Neural cell (in vitro differentiated cells): Measurements from ENCODE around the gene WDR44. TPM values are rescaled to one million over a fixed set of nuclear protein-coding genes. Genes with fewer than 3 reads are reported as not detected.

Source experiments
- H2AFZ ChIP-seq: fragments of 200-600, 300-800 bp; sonication (generic), shearing (Covaris generic); 2 replicates; pipeline ENCODE4 v1.6.0; 2014; ENCODE audit warnings: low read depth, mild to moderate bottlenecking, antibody characterized with exemption, low read length, moderate library complexity
- H3F3A ChIP-seq: fragments of 200-600 bp; shearing (Covaris generic); 2 replicates; pipeline ENCODE4 v1.6.1; 2016; ENCODE audit warnings: mild to moderate bottlenecking, moderate library complexity, mixed read lengths, antibody characterized with exemption, low read length; ENCODE audit not compliant: insufficient read depth, poor library complexity, severe bottlenecking
- H3K27ac ChIP-seq: fragments of 200-600, 300-800 bp; sonication (generic), shearing (Covaris generic); 2 replicates; pipeline ENCODE4 v1.5.1; 2014; ENCODE audit warnings: mild to moderate bottlenecking, low read length, moderate library complexity
- H3K27me3 ChIP-seq: fragments of 300-800, 200-600 bp; sonication (generic), shearing (Covaris generic); 2 replicates; pipeline ENCODE4 v1.6.0; 2014; ENCODE audit warnings: mild to moderate bottlenecking, low read depth, low read length, moderate library complexity; ENCODE audit not compliant: insufficient read depth
- H3K36me3 ChIP-seq: fragments of 300-800, 200-600 bp; sonication (generic), shearing (Covaris generic); 2 replicates; pipeline ENCODE4 v1.5.1; 2014; ENCODE audit warnings: mild to moderate bottlenecking, antibody characterized with exemption, low read length, moderate library complexity; ENCODE audit not compliant: insufficient read depth
- H3K4me2 ChIP-seq: fragments of 300-800, 200-600 bp; sonication (generic), shearing (Covaris generic); 2 replicates; pipeline ENCODE4 v1.6.0; 2014; ENCODE audit warnings: mild to moderate bottlenecking, low read length
- H3K4me3 ChIP-seq: fragments of 300-800, 200-600 bp; sonication (generic), shearing (Covaris generic); 2 replicates; pipeline ENCODE4 v1.5.1; 2014; ENCODE audit warnings: mild to moderate bottlenecking, low read length, moderate library complexity
- H3K79me2 ChIP-seq: fragments of 200-600 bp; shearing (Covaris generic); replicated peaks from 2 replicates; pipeline ENCODE4 v1.6.0; 2014; ENCODE audit warnings: mild to moderate bottlenecking, low read length, moderate library complexity; ENCODE audit not compliant: insufficient read depth
- H3K9ac ChIP-seq: fragments of 300-800, 200-600 bp; sonication (generic), shearing (Covaris generic); 2 replicates; pipeline ENCODE4 v1.6.1; 2016; ENCODE audit warnings: mild to moderate bottlenecking, low read length, mixed read lengths
- H3K9me2 ChIP-seq: fragments of 200-600 bp; shearing (Covaris generic); 2 replicates; pipeline ENCODE4 v1.6.1; 2016; ENCODE audit warnings: mild to moderate bottlenecking, low read length, mixed read lengths; ENCODE audit not compliant: insufficient read depth
- H3K9me3 ChIP-seq: fragments of 200-600, 300-800 bp; sonication (generic), shearing (Covaris generic); 2 replicates; pipeline ENCODE4 v1.6.1; 2016; ENCODE audit warnings: mild to moderate bottlenecking, mixed run types, low read length, moderate library complexity, mixed read lengths
- H4K20me1 ChIP-seq: fragments of 200-600 bp; shearing (Covaris generic); 2 replicates; pipeline ENCODE4 v1.6.1; 2016; ENCODE audit warnings: mild to moderate bottlenecking, mixed run types; ENCODE audit not compliant: insufficient read depth
- EP300 ChIP-seq: fragments of 450-650 bp; conservative IDR thresholded peaks from 2 replicates; pipeline ENCODE4 v1.6.1; 2014; ENCODE audit warnings: antibody characterized with exemption, mild to moderate bottlenecking, moderate library complexity; ENCODE audit not compliant: poor library complexity, severe bottlenecking
- MXI1 ChIP-seq: fragments of 450-650 bp; conservative IDR thresholded peaks from 2 replicates; pipeline ENCODE4 v1.6.1; 2014; ENCODE audit warnings: antibody characterized with exemption, mild to moderate bottlenecking; ENCODE audit not compliant: poor library complexity, severe bottlenecking
- POLR2AphosphoS5 ChIP-seq: IDR thresholded peaks from 2 replicates; pipeline ENCODE4 v1.6.1; 2012
- RAD21 ChIP-seq: fragments of 450-650 bp; conservative IDR thresholded peaks from 2 replicates; pipeline ENCODE4 v1.6.1; 2014; ENCODE audit warnings: antibody characterized with exemption, mild to moderate bottlenecking, moderate library complexity
- SMC3 ChIP-seq: fragments of 450-650 bp; conservative IDR thresholded peaks from 2 replicates; pipeline ENCODE4 v1.6.1; 2014; ENCODE audit warnings: antibody characterized with exemption, mild to moderate bottlenecking, moderate library complexity; ENCODE audit not compliant: poor library complexity
- TAF1 ChIP-seq: IDR thresholded peaks from 2 replicates; pipeline ENCODE4 v1.6.1; 2012; ENCODE audit warnings: low read depth
- polyA plus RNA-seq: library from polyadenylated mRNA; depleted of rRNA; stranded (reverse); fragments of >200 nt; gene quantifications from 2 replicates; pipeline ENCODE4 v1.2.3, GENCODE V29; 2014
- TF ChIP-seq, protein P1 (sequence below): fragments of 450-650 bp; IDR thresholded peaks from 2 replicates; pipeline ENCODE4 v1.5.1; 2014; ENCODE audit warnings: antibody characterized with exemption, mild to moderate bottlenecking, moderate library complexity; ENCODE audit not compliant: poor library complexity, severe bottlenecking
- TF ChIP-seq, protein P2 (sequence below): IDR thresholded peaks from 2 replicates; pipeline ENCODE4 v1.6.1; 2012; ENCODE audit warnings: borderline replicate concordance

The WDR44 gene
- polyA plus RNA-seq, 1 donor from 2014 or later = 19.3 TPM

DNA sequence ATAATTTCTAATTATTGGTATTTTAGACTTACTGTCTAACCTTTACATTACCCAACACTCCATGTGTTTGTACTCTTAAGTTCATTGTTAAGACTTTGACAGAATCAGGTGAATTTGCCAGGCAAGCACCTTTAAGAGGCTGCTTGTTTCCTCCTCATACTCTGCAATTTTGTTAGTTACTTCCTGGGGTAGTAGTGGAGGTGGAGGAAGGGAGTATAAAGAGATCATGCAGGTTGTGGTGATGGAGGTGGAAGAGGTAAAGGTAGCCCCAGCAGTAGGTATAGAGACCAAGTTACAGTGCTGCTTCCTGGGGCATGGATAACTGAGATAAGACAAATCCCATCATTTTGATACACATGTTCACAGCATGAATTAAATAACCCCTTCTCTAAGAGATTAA lies 6.7 kb downstream of the WDR44 start:
- Histone ChIP-seq H3K9me2 (no peaks in the 10 kb centered on the region), H3K27ac (peak overlapping the region; percentile 69), H3K79me2 (peaks cover 25% of the 10 kb centered on the region), H3K27me3 (no peaks in the 10 kb centered on the region), H3K9me3 (no peaks in the 10 kb centered on the region), H2AFZ (no peak overlapping the region), H4K20me1 (no peaks in the 10 kb centered on the region), H3K4me2 (no peak overlapping the region), H3K4me3 (peak overlapping the region; percentile 33), H3F3A (no peaks in the 10 kb centered on the region), H3K9ac (peak overlapping the region; percentile 23), H3K36me3 (no peaks in the 10 kb centered on the region)
- no peak for TF ChIP-seq MXI1

DNA sequence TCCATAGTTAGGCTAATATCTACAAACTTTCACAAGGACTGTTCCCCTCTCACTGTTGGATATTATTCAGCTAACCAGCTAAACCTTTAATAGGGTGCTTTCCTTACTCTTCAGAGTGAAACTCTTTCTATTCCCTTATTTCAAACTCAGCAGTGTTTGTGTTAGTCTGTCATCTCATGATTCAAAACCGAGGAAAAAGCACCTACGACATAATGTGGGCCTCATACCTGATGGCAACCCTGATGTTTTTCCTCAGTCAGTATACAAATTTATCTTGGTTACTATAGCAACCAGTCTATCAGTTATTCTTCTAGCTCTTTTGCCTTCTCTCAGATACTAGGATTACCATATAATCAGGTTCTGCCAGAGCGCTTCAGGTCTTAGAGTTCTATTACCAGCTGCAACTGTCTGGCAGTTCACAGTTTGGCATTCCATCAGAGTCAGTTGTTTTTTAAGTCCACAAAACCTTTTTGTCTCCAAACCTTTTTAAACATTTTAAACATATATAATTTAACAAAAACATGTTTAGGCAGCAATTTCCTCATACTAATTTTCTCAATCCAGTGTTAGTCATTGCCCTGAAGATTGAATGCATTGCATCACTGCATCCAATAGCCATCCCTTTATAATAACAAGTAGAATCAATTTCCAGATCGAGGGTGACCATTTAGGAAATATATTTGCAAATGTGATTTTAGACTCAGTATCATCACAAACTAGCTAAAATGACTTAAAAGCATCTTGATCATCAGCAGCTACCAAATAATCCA lies 7.4 kb downstream of the WDR44 start:
- H3K9me2 ChIP-seq = no peaks in the 10 kb centered on the region
- H3K27me3 ChIP-seq = no peaks in the 10 kb centered on the region
- TF ChIP-seq POLR2AphosphoS5 (peak; percentile 12), MXI1 (peak; percentile 25), EP300 (peak; percentile 63), TAF1 (no peak), RAD21 (no peak), SMC3 (no peak)
- TF ChIP-seq, protein P1, sequence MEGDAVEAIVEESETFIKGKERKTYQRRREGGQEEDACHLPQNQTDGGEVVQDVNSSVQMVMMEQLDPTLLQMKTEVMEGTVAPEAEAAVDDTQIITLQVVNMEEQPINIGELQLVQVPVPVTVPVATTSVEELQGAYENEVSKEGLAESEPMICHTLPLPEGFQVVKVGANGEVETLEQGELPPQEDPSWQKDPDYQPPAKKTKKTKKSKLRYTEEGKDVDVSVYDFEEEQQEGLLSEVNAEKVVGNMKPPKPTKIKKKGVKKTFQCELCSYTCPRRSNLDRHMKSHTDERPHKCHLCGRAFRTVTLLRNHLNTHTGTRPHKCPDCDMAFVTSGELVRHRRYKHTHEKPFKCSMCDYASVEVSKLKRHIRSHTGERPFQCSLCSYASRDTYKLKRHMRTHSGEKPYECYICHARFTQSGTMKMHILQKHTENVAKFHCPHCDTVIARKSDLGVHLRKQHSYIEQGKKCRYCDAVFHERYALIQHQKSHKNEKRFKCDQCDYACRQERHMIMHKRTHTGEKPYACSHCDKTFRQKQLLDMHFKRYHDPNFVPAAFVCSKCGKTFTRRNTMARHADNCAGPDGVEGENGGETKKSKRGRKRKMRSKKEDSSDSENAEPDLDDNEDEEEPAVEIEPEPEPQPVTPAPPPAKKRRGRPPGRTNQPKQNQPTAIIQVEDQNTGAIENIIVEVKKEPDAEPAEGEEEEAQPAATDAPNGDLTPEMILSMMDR = no peak
- TF ChIP-seq, protein P2, sequence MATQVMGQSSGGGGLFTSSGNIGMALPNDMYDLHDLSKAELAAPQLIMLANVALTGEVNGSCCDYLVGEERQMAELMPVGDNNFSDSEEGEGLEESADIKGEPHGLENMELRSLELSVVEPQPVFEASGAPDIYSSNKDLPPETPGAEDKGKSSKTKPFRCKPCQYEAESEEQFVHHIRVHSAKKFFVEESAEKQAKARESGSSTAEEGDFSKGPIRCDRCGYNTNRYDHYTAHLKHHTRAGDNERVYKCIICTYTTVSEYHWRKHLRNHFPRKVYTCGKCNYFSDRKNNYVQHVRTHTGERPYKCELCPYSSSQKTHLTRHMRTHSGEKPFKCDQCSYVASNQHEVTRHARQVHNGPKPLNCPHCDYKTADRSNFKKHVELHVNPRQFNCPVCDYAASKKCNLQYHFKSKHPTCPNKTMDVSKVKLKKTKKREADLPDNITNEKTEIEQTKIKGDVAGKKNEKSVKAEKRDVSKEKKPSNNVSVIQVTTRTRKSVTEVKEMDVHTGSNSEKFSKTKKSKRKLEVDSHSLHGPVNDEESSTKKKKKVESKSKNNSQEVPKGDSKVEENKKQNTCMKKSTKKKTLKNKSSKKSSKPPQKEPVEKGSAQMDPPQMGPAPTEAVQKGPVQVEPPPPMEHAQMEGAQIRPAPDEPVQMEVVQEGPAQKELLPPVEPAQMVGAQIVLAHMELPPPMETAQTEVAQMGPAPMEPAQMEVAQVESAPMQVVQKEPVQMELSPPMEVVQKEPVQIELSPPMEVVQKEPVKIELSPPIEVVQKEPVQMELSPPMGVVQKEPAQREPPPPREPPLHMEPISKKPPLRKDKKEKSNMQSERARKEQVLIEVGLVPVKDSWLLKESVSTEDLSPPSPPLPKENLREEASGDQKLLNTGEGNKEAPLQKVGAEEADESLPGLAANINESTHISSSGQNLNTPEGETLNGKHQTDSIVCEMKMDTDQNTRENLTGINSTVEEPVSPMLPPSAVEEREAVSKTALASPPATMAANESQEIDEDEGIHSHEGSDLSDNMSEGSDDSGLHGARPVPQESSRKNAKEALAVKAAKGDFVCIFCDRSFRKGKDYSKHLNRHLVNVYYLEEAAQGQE = no peak
- no peaks in the 10 kb centered on the region for H4K20me1 ChIP-seq
- peak overlapping the region; percentile 33 for H3K4me3 ChIP-seq
- no peaks in the 10 kb centered on the region for H3F3A ChIP-seq
- H3K79me2 ChIP-seq = peaks cover 24% of the 10 kb centered on the region
- H3K4me2 ChIP-seq = no peak overlapping the region
- no peak overlapping the region for H2AFZ ChIP-seq
- H3K36me3 ChIP-seq = no peaks in the 10 kb centered on the region
- H3K9ac ChIP-seq = no peak overlapping the region
- peak overlapping the region; percentile 69 for H3K27ac ChIP-seq
- no peaks in the 10 kb centered on the region for H3K9me3 ChIP-seq
